NCI-H446 treated with DMSO at 0.1 percent for 48 hours (cell line): ENCODE results near the gene KCTD6.

ENCODE experiments used
- DNase-seq: peaks from one replicate; lab custom pipeline; 2025; lab: John Stamatoyannopoulos, UW

The KCTD6 gene

DNA sequence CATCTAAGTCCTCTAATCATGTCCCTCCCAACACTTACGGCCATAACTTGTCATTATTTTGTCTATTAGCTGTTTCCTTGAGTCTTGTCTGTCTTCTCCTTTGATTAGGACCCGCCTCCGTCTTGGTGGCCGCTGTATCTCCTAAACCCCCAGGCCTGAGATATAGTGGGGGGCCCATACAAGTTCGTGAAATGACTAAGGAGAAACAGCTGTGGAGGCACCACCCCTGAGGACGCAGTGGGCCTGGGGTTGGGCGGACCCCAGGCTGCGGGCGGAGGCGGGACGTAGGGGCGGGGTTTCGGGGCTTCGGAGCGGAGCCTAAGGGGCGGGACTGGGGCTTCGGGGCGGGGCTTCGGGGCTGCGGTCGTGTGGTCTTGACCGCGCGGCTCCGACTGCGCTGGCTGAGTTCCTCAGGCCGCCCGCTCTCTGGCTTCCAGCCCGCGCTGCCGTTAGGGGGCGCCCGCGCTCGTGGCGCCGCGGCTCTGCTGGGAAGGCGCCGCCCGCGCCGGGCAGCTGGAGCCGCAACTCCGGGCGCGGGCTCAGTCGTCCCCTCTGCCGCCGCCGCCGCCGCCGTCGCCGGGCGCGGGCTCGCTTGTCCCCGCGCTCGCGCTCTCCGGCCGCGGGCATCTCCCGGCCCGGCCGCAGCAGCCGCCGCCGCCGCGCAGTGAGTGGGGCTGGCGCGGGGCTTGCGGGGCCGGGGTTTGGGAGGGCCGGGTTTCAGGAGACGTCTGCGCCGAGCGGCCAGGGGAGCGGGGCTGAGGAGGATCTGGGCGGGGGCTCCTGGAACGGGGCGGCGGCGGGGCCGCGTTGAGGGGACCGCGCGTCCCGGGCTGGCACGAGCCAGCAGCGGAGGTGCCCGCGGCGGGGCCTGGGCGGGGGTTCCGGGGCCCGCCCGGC is at the start of gene KCTD6:
KCTD6 (plus strand) TSS at position 591 of the 897 bp plus-strand sequence. CDS start 6,660 bp downstream, outside the sequence.
- peak; percentile 36 for DNase-seq

DNA sequence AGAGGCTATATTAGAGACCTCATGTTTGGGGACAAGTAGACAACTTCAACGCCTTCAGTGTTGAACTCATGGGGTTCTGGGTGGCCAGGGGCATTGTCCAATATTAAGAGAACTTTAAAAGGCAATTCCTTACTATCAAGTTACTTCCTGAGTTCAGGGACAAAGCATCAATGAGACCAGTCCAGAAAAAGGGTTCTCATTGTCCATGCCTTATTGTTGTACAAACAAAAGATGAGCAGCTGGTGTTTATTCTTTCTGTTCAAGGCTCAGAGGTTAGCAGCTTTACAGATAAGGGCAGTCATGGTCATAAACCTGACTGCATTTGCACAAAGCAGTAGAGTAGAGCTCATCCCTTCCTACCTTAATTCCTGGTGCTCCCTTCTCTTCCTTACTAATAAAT is 39.7 kb upstream of the KCTD6 start:
- no peak for DNase-seq

- no peak for DNase-seq
Measured at GRCh38 chr3:58459160-58459559, 32.7 kb upstream of the KCTD6 start.

- no peak for DNase-seq
Measured at GRCh38 chr3:58462829-58463180, 29.1 kb upstream of the KCTD6 start.

- DNase-seq = no peak
Measured at GRCh38 chr3:58463181-58463941, 28.5 kb upstream of the KCTD6 start.

- no peak for DNase-seq
Measured at GRCh38 chr3:58463942-58464271, 28.0 kb upstream of the KCTD6 start.

DNA sequence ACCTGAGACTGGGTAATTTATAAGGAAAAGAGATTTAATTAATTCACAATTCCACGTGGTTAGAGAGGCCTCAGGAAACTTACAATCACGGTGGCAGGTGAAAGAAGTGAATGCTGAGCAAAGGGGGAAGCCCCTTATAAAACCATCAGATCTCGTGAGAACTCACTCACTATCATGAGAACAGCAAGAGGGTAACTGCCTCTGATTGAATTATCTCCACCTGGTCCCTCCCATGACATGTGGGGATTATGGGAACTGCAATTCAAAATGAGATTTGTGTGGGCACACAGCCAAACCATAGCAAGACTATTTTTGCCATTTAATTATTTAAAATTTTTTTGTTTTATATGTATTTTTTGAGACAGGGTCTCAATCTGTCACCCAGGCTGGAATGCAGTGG is 27.0 kb upstream of the KCTD6 start:
- DNase-seq = no peak

DNA sequence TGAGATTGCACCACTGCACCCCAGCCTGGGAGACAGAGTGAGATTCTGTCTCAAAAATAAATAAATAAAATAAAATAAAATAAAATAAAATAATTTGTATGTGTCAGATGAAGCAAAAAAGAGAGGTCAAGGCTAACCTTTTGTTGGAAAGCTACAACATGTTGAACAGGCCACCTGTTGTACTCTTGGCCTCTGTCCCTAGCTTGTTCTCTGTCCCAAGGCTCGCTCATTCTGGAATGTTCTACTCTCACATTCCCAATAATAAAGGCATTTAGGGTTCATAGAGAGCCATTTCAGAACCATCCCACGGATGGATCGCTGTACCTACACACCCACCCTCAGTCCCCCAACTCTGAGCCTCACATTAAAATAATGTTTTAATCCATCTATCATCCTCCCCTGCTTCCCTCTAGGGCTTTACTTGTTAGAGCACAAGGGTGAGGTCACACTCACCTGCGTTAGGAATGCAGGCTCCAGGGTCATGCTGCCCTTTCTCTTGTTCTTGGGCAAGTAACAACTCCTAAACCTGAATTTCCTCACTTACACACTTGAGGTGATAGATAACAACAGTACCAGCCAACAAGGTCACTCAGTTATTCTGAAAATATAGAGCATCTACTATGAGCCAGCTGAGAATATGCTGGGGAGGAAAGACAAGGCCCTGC is 24.9 kb upstream of the KCTD6 start:
- no peak for DNase-seq

- DNase-seq = no peak
Measured at GRCh38 chr3:58469096-58469495, 22.8 kb upstream of the KCTD6 start.

- DNase-seq = no peak
Measured at GRCh38 chr3:58470363-58471024, 21.4 kb upstream of the KCTD6 start.

GRCh38 chr3:58471025-58471887 is 20.6 kb upstream of the KCTD6 start:
- DNase-seq = no peak

- DNase-seq = no peak
Measured at GRCh38 chr3:58473275-58473674, 18.6 kb upstream of the KCTD6 start.

GRCh38 chr3:58474348-58474911 is 17.5 kb upstream of the KCTD6 start:
- DNase-seq = no peak

- DNase-seq = no peak
Measured at GRCh38 chr3:58474967-58475578, 16.8 kb upstream of the KCTD6 start.

GRCh38 chr3:58478781-58479180 is 13.1 kb upstream of the KCTD6 start:
- no peak for DNase-seq

DNA sequence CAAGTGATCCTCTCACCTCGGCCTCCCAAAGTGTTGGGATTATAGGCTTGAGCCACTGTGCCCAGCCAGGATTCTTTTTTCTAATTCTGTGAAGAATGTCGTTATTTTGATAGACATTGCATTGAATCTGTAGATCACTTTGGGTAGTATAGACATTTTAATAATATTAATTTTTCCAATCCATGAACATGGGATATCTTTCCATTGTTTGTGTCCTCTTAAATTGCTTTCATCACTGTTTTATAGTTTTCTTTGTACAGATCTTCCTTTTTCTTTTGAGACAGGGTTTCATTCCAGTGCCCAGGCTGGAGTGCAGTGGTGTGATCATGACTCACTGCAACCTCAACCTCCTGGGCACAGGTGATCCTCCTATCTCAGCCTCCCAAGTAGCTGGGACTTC is 11.6 kb upstream of the KCTD6 start:
- DNase-seq = no peak

DNA sequence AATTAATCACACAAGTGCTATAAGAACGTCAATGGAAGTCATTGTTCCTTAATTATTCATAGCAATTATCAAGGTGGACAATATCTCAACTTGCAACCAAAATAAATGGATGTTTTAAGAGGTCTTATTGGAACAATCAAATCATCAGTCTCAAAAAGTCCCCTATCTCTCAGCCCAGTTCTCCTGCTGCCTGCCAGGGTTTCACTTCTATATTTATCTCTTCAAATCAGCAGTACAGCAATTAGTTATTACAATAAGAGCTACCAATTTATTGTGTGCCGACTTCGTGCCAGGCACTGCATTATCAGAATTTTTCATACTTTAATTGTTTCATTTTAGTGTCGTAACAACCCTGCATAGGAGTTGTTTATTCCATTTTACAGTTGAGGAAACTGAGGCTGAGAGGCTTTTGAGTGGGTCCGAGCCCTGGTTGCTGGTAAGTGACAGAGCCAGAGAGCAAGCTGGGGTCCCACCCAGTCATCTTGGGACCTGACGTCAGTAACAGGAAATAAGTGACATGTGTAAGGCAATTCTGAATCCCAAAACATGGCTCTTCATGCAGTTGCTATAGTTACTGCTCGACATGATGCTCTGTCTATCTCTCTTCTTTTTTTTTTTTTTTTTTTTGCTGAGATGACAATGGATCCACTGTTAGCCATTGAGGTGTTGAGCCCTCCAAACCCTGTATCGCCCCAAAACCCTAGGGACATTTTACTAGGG is 8.8 kb upstream of the KCTD6 start:
- no peak for DNase-seq

DNA sequence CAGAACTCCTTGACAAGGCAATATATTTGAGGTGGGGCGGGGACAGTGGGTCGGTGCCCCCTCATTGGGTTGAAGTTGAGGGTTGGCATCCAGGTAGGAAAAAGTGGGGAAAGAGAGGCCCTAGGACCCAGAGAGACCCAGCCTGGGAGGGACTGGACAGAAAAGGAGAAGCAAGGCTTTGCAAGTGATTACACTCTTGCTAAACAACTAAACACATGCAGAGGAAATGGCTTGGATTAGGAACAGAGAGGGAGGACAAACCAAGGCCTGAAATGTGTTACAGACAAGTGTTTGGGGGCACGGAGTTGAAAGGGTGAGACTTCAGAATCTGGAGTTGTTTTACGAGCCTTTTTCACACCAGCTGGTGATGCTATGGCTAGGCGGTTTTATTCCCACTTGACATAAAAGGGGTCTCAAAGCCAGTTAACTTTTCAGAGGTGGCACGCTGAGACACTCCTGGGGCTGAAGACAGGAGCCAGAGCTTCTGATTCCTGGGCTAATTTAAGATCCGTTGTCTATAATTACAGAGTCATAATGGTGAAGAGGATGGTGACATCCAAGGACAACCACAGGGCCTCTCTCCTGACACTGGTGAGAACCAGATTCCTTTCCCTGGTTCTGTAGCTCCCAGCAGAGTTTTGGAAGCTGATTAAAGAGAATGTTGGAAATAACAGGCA is 7.7 kb upstream of the KCTD6 start:
- DNase-seq = no peak

- no peak for DNase-seq
Measured at GRCh38 chr3:58484722-58485069, 7.2 kb upstream of the KCTD6 start.
